ENCODE results near the gene MPHOSPH6.
"Not testable (repeated sequence)": the region's sequence is repeated elsewhere in the genome, so short reads cannot be mapped to it uniquely, and the experiment has no call there.

Gene MPHOSPH6

DNA sequence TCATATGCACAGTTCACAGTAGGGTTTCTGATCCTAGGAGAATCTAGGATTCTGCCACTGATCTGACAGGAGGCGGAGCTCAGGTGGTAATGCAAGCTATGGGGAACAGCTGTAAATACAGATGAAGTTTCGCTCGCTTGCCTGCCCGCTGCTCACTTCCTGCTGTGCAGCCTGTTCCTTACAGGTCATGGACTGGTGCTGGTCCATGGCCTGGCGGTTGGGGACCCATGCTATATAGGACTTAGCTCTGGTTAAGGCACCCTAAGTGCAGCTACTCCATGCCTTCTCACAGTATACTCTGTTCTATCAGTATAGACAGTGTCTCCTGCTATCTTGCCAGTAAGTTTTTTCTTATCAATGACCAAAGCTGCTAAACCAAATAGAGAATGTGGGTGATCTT is 2.4 kb downstream of the MPHOSPH6 start:
- DNase-seq: no peak

DNA sequence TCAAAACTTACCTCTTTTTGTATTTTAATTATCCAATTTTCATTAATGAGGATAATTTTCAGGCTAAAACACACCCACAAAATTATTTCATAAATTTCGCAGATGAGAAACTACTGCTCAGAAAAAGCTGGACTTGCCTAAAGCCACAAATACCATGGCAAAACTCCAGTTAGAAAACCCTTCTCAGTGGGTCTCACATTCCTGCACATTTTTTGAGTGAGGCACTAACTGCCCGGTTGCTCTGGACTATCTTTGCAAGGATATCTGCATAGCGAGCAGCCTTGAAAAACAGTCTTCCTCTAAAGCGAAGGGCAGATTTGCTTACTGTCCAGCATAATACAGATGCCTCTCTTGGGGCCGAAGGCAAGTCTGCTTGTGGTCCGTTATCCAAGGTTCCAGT is 9.8 kb downstream of the MPHOSPH6 start:
- DNase-seq: no peak

DNA sequence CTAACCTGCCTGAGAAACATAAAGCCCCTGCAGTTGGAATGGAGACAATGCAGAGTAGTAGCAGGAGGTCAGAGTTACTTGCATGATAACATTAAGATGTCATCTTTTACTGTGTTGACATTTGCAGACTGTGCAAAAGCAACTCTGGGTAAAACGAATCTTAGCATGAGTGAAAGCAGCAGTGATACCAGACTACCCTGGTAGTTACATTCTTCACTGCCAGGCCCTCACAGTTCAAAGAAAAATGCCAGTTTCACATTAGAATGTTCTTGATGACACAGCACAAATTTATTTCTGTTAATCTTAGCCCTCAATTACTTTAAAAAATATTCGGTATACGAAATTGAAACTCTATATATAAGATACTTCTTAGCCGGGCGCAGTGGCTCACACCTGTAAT is 12.2 kb downstream of the MPHOSPH6 start:
- no peak for DNase-seq

DNA sequence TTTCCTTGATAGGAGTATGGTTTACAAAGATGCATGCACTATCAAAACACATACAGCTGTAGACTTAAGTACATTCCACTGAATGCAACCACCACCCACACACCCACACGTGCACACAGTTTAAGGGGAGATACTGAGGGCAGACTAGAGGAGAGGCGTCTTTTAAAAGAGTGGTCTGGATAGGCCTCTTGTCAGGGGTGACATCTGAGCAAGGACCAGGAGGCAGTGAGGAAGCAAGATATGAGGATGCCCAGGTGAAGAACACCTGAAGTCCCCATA is 12.6 kb downstream of the MPHOSPH6 start:
- no peak for DNase-seq

DNA sequence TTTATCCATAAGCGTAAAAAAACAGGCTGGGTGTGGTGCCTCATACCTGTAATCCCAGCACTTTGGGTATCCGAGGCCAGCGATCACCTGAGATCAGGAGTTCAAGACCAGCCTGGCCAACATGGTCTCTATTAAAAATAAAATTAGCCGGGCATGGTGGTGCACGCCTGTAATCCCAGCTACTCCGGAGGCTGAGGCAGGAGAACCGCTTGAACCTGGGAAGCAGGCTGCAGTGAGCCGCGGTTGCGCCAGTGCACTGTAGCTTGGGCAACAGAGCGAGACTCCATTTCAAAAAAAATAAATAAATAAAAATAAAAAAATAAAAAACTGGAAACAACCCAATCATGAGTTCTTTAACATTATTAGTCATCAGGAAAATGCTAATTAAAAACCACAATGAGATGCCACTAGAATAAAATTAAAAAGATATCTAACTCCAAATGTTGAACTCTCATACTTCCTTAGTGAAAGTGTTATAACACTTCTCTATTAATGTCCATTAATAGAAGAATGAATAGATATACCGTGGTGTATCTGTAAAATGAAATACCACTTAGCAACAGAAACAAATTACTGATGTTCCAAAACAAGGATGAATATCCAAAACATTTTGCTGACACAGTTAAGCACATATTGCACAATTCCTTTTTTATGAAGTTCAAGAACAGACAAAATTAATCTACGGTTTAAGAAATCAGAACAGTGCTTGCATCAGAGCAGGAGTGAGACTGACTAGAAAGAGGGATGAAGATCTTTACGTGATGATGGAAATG is 13.1 kb downstream of the MPHOSPH6 start:
- DNase-seq: no peak

DNA sequence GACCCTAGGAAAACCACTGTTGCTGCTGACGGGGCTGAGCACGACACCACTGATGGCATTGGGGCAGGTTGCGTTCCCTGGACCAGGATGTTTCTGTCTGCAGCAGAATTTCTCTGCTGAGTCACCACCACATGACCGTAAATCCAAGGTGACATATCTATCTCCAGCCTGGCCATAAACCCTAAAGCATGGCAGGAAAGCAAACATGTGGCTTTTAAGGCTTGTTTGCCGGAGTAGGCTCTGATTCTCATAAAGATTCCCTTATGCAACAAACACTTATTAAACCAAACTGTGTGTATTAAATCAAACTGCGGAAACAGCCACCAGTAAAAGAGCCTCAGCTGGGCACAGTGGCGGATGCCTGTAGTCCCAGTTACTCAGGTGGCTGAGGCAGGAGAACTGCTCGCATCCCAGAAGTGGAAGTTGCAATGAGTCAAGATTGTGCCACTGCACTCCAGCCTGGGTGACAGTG is 17.3 kb downstream of the MPHOSPH6 start:
- no peak for DNase-seq

DNA sequence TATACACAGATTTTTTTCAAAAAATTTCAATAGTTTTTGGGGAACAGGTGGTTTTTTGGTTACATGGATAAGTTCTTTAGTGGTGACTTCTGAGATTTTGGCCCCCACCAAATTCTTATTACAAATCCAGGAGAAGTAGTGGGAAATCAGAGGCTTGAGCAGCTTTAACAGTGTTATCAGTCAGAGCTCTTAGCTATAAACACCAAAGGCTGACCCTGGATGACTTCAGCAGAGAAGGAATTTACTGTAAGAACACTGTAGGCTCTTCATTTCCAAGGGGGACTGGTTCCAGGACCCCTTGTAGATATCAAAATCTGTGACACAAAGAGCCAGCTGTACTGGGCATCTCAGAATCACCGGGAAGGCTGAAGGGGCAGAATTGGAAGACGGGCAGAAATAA is 17.8 kb downstream of the MPHOSPH6 start:
- no peak for DNase-seq

DNA sequence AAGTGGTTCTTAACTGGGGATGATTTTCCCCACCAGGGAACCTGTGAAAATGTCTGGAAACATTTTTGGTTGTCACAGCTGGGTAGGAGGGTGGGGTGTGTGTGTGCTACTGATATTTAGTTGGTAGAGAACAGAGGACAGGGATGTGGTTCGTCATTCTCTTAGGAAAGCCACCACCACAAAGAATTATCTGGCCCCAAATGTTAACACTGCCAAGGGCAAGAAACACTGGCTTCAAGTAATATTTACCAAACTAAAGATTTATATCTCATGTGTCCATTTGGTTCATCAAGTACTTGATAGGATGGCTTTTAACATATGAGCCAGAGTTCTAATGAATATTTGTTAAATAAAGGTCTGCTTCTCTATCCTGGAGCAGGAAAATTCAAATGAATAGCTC is 19.5 kb downstream of the MPHOSPH6 start:
- no peak for DNase-seq

DNA sequence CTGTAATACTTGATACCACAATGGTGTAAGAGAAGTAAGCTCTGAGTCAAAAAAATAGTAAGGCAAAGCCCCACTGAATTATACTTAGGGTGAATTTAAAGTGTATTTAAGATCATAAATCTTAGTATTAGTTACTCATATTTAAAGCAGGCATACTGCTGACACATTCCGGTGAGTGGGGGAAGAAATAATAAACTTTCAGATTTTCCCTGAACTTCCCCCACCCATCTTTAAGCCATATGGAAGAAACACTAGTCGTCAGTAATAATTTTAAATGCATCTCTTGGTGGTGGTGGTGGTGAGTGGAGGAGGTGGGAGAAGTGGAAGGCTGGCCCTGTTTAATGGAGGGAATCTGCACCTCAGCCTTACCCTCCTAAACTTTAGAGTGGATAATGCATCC is 20.5 kb downstream of the MPHOSPH6 start:
- no peak for DNase-seq

DNA sequence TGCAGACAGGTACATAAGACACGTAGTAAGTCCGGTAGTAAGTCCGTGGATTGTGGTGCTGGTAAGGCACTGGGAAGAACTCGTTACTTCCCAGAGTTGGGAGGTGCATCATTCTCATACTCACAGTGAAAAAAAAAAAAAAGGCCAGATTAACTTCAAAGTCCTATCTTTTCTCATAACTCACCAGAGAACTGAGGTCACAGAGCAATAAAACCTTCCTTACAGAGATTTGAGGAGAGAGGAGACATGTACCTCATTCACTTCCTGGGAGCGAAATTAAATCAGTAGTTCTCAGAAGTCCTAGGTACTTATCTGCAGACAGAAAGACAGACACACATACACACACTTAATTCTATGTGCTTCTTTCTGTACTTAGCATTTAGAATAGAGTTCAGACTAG is 22.5 kb downstream of the MPHOSPH6 start:
- no peak for DNase-seq

DNA sequence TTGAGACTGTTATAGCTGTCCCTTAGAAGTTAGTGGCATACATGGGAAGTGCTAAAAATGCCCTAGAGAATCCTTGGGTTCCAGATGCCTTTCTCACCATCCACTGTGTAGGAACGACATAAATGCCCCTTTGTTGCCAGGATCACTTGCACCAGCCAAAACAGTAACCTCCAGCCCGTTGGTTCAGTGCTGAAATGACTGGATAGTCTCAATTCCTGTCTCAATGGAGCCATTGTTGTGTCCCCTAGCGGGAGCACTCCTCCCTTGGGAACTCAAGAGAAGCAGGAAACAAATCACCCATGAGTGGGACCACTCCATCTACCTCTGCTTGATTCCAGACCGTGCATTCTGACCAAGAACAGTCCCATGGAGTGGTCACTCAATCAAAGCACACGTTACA is 23.1 kb downstream of the MPHOSPH6 start:
- no peak for DNase-seq

DNA sequence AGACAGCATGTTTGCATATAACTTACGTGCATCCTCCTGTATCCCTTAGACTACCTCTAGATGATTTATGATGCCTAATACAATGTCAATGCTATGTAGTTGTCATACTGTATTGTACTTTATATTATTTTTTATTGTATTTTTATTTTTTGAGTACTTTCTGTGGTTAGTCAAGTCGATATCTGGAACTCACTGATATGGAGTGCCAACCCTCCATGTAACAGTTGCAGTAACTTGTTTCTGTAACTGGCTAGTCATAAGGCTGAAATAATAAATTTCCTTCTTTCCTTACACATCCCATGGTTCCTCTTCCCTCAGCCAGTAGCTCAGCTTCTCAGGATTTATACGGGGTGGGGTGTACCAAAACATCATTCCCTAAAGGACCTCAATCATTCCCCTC is 23.5 kb downstream of the MPHOSPH6 start:
- DNase-seq: no peak

DNA sequence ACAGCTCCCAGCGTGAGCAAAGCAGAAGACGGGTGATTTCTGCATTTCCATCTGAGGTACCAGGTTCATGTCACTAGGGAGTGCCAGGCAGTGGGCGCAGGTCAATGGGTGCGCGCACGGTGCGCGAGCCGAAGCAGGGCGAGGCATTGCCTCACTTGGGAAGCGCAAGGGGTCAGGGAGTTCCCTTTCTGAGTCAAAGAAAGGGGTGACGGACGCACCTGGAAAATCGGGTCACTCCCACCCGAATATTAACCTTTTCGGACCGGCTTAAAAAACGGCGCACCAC is 30.8 kb downstream of the MPHOSPH6 start:
- DNase-seq: not testable (repeated sequence)

DNA sequence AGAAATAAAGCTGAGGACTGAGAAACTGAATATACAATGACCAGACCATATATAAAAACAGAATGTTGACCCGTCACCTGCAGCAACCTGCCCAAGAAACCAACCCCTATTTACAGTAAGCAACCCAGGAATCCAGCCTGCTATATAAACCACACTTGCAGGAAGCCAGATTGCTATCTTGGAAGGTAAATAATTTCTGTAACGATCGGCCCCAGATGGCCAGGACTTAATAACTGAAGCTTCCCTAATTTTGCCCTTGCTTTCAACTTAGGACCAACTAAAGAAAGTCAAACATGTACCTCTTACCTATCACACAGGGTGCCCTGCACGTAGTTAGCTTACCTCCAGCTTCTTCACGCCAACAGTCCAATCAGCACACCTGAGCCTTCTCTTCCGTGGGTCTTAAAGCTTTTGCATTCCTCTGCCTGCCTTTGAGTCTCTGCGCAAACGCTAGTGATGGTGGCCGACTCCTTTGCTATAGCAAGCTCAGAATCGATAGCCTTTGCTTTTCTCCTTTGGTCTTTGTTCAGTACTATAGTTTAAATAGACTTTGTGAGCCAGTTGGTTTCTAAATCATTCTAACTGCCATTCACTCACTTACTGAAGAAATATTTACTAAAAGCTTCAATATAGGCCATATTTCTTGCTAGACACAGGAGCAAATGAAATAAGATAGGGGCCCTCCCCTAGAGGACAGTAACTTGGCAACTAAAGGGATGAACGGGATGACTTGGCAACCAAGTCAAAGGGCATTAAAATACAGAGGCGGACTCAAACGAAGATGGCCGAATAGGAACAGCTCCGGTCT is 31.3 kb downstream of the MPHOSPH6 start:
- no peak for DNase-seq

DNA sequence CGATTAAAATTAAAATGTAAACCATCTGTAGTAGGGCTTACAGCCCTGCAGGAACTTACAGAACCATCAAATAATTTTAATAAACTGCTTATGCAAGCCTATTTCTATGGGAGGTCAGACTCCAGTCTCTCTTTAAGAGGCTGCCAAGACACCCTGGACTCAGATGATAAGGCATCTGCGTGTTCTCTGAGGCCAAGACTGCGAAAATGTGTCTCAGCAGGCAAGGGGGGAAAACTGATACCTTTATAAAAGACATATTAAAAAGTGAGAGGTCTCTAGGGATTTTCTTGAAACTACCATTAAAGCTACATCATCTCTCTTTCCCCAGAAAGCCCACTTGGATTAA is 32.2 kb downstream of the MPHOSPH6 start:
- no peak for DNase-seq

DNA sequence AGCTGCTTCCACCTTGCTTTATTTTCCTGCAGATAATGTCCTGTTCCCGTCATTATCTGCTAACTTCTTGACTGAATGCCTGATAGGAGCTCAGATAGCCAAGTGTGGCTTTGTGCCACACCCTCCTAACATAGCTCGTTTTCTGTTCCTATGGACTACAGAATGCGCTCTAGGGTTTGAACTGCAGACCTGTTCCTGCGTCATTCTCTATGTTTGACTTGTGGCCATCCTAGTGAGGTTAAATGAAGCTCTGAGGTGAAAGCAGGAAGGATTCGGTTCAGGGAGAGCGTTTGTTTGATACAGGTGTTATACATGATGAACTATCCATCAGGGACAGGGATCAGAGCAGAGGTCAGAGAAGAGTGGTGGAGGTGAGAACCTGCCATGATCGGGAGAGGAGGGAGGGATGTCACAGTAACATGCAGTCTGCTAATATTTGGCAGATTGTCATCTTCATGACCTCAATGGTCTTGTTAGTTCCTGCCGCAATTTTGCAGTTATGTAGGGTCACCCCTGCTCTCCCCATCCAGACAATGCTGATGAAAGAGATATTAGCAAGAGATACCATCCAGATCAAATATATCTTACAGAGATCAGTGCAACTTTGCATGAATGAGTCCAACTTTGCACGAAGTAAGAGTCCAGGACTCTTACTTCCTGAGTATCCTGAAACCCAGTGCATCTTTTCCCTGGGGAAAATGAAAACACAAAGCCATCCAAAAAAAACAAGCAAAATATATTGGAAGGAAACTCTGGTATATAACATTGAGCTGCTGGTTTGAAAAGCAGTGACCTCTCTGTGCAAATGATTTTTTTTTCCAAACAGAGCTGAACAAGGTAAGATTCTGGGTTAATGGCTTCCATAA is 32.8 kb downstream of the MPHOSPH6 start:
- no peak for DNase-seq

DNA sequence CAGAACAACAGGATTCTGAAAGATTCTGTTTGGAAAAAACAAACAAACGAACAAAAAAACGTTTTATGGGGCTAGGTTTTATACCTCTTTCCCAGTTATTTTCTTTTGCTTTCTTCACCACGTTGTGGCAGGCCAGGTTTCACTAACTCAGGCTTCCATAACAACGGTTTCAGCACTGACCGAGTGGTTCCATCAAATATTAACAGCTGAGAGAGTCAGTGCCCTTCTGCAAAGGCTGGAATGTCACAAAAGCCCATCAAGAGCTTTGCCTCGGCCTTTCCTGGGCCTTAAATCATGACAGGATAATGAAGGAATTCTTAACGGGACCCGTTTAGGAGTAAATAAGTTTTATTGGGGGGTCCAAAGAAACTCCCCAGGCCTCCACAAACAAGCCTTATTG is 34.2 kb downstream of the MPHOSPH6 start:
- DNase-seq: no peak

DNA sequence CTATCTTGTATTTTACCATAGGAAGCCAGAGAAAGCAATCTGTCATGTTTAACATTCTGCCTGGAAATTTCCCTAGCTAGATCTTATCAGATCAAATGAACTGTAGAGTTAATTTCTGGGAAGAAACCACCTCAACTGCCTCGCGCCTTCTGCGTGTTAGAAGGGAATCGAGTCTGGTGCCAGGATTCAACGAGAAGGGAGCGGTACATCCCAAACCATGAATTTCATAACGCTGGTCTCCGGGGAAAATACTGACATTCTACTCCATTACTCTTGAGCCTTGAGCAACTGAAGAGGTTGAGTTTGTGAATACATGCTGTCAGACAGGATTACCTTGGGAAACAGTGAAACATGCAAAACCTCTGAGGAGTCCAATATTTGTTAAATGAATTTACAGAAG is 35.2 kb downstream of the MPHOSPH6 start:
- DNase-seq: no peak

DNA sequence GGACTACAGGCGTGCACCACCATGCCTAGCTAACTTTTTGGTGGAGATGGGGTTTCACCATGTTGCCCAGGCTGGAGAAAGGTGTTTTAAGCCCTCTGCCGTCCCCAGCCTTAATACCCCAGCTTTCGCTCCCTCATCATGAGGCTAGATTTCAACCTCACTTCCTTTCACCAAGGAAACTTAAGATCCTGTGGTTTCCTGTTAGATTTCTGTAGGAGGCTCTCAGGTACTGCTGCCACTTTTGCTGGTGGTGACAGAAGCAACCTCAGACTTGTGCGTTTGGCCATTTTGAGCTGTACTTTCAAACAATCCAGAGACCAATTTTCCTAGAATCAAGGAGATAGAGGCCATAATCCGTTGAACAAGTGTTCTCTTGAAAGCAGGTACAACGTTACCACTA is 36.2 kb downstream of the MPHOSPH6 start:
- DNase-seq: no peak

DNA sequence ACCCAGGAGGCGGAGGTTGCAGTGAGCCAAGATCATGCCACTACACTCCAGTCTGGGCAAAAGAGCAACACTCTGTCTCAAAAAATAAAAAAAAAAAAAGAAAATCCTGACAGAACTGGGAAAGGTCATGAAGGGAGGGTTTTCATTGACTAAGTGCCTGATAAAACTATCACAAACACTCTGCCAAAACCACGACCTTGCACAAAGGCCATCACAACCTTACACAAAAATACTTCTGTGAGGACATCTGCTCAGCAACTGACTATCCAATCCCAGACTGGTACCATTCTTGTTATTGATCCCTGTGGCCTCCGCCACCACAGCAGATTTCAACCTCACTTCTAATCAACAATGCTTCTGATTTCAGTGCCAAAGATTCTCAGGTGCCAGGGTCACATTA is 40.1 kb downstream of the MPHOSPH6 start:
- no peak for DNase-seq

DNA sequence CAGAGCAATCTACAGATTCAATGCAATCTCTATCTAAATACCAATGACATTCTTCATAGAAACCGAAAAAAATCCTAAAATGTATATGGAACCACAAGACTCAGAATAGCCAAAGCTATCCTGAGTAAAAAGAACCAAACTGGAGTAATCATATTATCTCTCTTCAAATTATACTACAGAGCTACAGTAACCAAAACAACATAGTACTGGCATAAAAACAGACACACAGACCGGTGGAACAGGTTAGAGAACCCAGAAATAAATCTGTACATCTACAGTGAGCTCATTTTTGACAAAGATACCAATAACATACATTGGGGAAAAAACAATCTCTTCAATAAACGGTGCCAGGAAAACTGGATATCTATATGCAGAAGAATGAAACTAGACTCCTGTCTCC is 45.4 kb downstream of the MPHOSPH6 start:
- DNase-seq: no peak

DNA sequence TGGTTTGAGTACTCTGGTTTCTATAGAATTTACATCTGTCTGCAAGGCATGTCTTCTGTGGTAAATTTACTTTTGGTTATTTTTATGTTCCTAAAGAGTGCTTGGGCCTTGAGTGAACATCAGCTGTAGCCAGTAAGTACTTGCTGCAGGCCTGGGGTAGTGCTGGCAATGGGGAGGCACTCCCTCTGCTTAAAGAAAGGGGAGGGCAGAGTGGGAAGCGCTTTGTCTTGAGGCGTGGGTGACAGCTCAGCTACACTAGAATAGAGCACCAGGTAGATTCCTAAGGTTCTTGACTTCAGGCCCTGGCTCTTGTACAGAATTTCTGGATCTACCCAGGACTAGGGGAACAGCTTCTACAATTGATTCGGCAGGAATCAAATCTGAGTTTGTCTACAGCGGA is 50.6 kb downstream of the MPHOSPH6 start:
- DNase-seq: no peak

DNA sequence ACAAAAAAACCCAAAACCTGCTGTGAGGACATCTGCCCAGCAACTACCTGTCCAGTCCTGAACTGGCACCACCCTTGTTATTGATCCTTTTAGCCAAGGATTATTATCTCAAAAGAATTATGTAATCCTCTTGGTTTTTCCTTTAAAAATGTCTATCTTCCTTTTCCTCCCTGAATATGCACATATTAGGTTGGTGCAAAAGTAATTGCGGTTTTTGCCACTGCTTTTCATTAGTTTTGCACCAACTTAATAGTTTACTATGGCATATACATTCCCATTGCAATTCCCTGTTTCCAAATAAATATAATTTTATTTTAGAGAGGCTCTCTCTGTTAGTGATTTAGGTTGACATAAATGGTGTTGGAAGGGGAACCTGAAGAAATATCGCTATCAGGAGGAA is 51.3 kb downstream of the MPHOSPH6 start:
- no peak for DNase-seq

DNA sequence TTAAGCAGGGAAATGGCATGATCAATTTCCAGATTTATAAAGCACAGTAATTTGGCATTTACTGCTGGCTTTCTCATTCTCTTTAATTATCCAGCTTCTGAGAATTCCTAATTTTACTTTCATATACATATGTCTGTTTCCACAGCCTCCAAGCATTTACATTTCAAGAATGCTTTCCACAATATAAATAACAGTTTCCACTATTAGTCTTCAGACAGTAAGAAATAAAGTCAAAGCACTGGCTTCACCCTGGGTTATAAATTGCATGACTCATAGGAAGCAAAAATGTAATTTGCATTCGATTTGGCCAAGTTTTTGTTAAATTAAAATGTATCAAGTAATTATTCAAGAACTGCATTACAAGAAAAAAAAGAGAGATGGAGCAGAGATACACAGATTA is 53.5 kb downstream of the MPHOSPH6 start:
- no peak for DNase-seq

Data from NCI-H2029 (cell line).